ENCODE data around the gene INAFM2. TPM values are rescaled to one million over a fixed set of nuclear protein-coding genes. Genes with fewer than 3 reads are reported as not detected.

Gene INAFM2
- total and polyA plus RNA-seq, 8 donors = 20.5 to 37.1 (median 23.7) TPM

- no peak overlapping the region for H3K27ac ChIP-seq
- no peak for TF ChIP-seq CTCF (IDR thresholded peaks at IDR 0.05)
- no peaks in the 10 kb centered on the region for H3K9me3 ChIP-seq
- H3K4me1 ChIP-seq = peaks cover 0 to 6% of the 10 kb centered on the region in 2 donors
- H3K36me3 ChIP-seq = no peaks in the 10 kb centered on the region
- intact Hi-C loops (cut with DNase I) = no loop called here
- ATAC-seq (no peak), DNase-seq (no peak)
- no peak overlapping the region for H3K4me3 ChIP-seq
- no peaks in the 10 kb centered on the region for H3K27me3 ChIP-seq
Observed at GRCh38 chr15:40349163-40349562, 25.7 kb downstream of the INAFM2 start.

DNA sequence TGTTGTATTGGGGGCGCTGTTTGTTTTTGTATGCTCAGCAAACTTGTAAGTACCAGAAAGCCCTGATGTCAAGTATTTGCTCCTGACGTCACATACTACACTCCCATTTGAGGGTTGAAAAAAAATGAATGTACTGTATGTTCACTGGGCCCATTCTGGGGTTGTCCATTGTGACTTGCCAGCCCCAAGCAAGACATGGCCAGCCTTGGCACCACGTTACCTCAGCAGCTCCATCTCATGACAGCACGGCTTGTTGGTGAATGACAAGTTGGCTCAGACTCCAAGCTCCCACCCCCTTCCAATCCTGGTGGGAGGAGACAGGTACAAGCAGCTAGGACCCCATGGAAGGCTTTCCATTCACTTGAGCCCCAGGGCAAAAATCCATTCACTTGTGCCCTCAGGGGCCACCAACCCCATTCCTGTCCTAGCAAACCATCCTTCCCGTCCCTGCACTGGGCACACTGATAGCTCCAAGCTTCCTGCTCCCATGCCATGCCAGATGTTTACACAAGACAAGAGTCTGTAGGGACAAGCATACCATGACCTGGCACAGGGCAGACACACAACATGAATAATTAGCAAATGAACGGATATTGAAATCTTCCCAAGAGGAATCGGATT is 28.9 kb downstream of the INAFM2 start:
- H3K4me3 ChIP-seq = no peak overlapping the region
- H3K4me1 ChIP-seq = peaks cover 0 to 4% of the 10 kb centered on the region in 2 donors
- H3K27ac ChIP-seq = no peak overlapping the region
- DNase-seq (no peak), ATAC-seq (no peak)
- no peaks in the 10 kb centered on the region for H3K9me3 ChIP-seq
- H3K27me3 ChIP-seq = no peaks in the 10 kb centered on the region
- intact Hi-C loops (cut with DNase I) = no loop called here
- TF ChIP-seq CTCF (IDR thresholded peaks at IDR 0.05) = no peak
- no peaks in the 10 kb centered on the region for H3K36me3 ChIP-seq

- ATAC-seq = no peak
- no peak overlapping the region for H3K27ac ChIP-seq
- H3K9me3 ChIP-seq = no peaks in the 10 kb centered on the region
Observed at GRCh38 chr15:40353697-40354096, 30.2 kb downstream of the INAFM2 start.

GRCh38 chr15:40354408-40355171 is 31.1 kb downstream of the INAFM2 start:
- Histone ChIP-seq H3K27ac (no peak overlapping the region), H3K27me3 (peaks cover 0 to 6% of the 10 kb centered on the region in 2 donors), H3K36me3 (no peaks in the 10 kb centered on the region), H3K9me3 (no peaks in the 10 kb centered on the region), H3K4me3 (no peak overlapping the region), H3K4me1 (peaks cover 0 to 19% of the 10 kb centered on the region in 2 donors)
- ATAC-seq = peak; percentile 8
- intact Hi-C loops (cut with DNase I) = no loop called here
- DNase-seq = no peak
- TF ChIP-seq CTCF (IDR thresholded peaks at IDR 0.05) = peak in 1 of 2 donors; percentile 14

More at GRCh38 chr15:40353697-40354096, 30.2 kb downstream of the INAFM2 start:
- DNase-seq = no peak
- H3K27me3 ChIP-seq = peaks cover 0 to 1% of the 10 kb centered on the region in 2 donors
- peaks cover 0 to 15% of the 10 kb centered on the region in 2 donors for H3K4me1 ChIP-seq
- intact Hi-C loops (cut with DNase I) = no loop called here
- no peaks in the 10 kb centered on the region for H3K36me3 ChIP-seq
- no peak for TF ChIP-seq CTCF (IDR thresholded peaks at IDR 0.05)
- H3K4me3 ChIP-seq = no peak overlapping the region

GRCh38 chr15:40355976-40356585 is 32.6 kb downstream of the INAFM2 start:
- no peak overlapping the region for H3K4me3 ChIP-seq
- DNase-seq (no peak), ATAC-seq (no peak)
- no peaks in the 10 kb centered on the region for H3K36me3 ChIP-seq
- TF ChIP-seq CTCF (IDR thresholded peaks at IDR 0.05) = no peak
- no peak overlapping the region for H3K27ac ChIP-seq
- peaks cover 0 to 19% of the 10 kb centered on the region in 2 donors for H3K4me1 ChIP-seq
- H3K9me3 ChIP-seq = no peaks in the 10 kb centered on the region
- peaks cover 0 to 6% of the 10 kb centered on the region in 2 donors for H3K27me3 ChIP-seq
- intact Hi-C loops (cut with DNase I) = no loop called here
